ENCODE data around the gene POPDC2. TPM values are rescaled to one million over a fixed set of nuclear protein-coding genes. Genes with fewer than 3 reads are reported as not detected.
"Not testable (repeated sequence)": the region's sequence is repeated elsewhere in the genome, so short reads cannot be mapped to it uniquely, and the experiment has no call there.

POPDC2 gene
- total and polyA plus RNA-seq, 8 donors: 1.4 to 10.7 (median 8.7) TPM

- peaks cover 0 to 1% (median 0%) of the 10 kb centered on the region in 4 donors for H3K4me1 ChIP-seq
- H3K27me3 ChIP-seq: no peaks in the 10 kb centered on the region
- TF ChIP-seq POLR2A (IDR thresholded peaks at IDR 0.05): no peak
- no peak for TF ChIP-seq EP300 (IDR thresholded peaks at IDR 0.05)
- no peak for TF ChIP-seq CTCF (IDR thresholded peaks at IDR 0.05)
- no peak for TF ChIP-seq POLR2AphosphoS5 (IDR thresholded peaks at IDR 0.05)
- DNase-seq: no peak
- H3K4me3 ChIP-seq: no peak overlapping the region
- no peaks in the 10 kb centered on the region for H3K9me3 ChIP-seq
- no peak overlapping the region for H3K27ac ChIP-seq
- H3K36me3 ChIP-seq: no peaks in the 10 kb centered on the region
- WGBS, 5 donors: 89 to 96% (median 94%) methylated on average over 2 of the region's 2 CpGs
- intact Hi-C loops (cut with DNase I; ENCODE audit: low total_unique reads): no loop called here
These were observed 35.1 kb upstream of the POPDC2 start for GRCh38 chr3:119695480-119695879.

DNA sequence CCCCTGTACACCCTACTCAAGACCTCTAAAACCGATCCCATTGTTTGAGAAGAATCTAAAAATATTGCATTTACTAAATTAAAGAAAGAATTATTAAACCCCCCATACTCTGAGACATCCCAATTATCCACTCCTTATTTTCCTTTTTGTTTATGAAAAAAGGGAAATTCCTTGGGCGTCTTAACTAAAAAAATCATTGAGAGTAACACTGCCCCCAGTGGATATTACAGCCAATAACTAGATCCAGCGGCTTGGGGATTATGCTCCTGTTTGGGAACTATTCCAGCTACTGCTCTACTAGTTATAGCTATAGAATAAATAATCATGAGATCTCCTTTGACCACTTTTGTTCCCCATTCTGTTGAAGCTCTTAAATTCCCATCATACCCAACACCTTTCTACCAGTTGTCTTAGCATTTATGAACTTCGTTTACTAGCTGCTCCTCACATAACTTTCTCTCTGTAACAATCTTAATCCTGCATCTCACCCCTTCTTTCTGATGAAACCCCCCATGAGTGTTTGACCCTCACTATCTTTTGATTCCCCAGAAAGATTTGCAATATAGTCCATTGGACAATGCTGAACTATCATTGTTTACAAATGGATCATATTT is 29.8 kb upstream of the POPDC2 start:
- peaks cover 0 to 3% (median 0%) of the 10 kb centered on the region in 4 donors for H3K4me1 ChIP-seq
- intact Hi-C loops (cut with DNase I; ENCODE audit: low total_unique reads): no loop called here
- no peak overlapping the region for H3K27ac ChIP-seq
- H3K36me3 ChIP-seq: no peaks in the 10 kb centered on the region
- H3K9me3 ChIP-seq: no peaks in the 10 kb centered on the region
- 45 to 51% (median 50%) methylated on average over 4 of the region's 4 CpGs for WGBS, 5 donors
- no peaks in the 10 kb centered on the region for H3K27me3 ChIP-seq
- no peak overlapping the region for H3K4me3 ChIP-seq
- TF ChIP-seq CTCF (IDR thresholded peaks at IDR 0.05) (peak in 4 of 7 experiments; percentile 11 to 36 (median 22)), POLR2AphosphoS5 (IDR thresholded peaks at IDR 0.05) (no peak)
- DNase-seq: peak in 1 of 2 donors; percentile 36

GRCh38 chr3:119683421-119683820 is 23.0 kb upstream of the POPDC2 start:
- Histone ChIP-seq H3K27me3 (no peaks in the 10 kb centered on the region), H3K4me3 (no peak overlapping the region), H3K36me3 (no peaks in the 10 kb centered on the region), H3K9me3 (no peaks in the 10 kb centered on the region), H3K4me1 (no peaks in the 10 kb centered on the region), H3K27ac (no peak overlapping the region)
- WGBS, 5 donors: 20 to 30% (median 27%) methylated on average over 1 of the region's 1 CpG
- DNase-seq: no peak
- TF ChIP-seq POLR2A (IDR thresholded peaks at IDR 0.05): no peak
- intact Hi-C loops (cut with DNase I; ENCODE audit: low total_unique reads): no loop called here

- H3K27me3 ChIP-seq: no peaks in the 10 kb centered on the region
- TF ChIP-seq EP300 (IDR thresholded peaks at IDR 0.05): no peak
- peak in 3 of 7 experiments; percentile 8 to 32 (median 24) for TF ChIP-seq CTCF (IDR thresholded peaks at IDR 0.05)
- intact Hi-C loops (cut with DNase I; ENCODE audit: low total_unique reads): no loop called here
- H3K9me3 ChIP-seq: no peaks in the 10 kb centered on the region
- H3K36me3 ChIP-seq: no peaks in the 10 kb centered on the region
- peak in 1 of 2 donors; percentile 50 for DNase-seq
- WGBS, 5 donors: 34 to 65% (median 38%) methylated on average over 1 of the region's 1 CpG
- no peak overlapping the region for H3K4me3 ChIP-seq
- no peak overlapping the region for H3K27ac ChIP-seq
- peaks cover 8 to 10% (median 9%) of the 10 kb centered on the region in 4 donors for H3K4me1 ChIP-seq
These were observed 20.9 kb upstream of the POPDC2 start for GRCh38 chr3:119681279-119681678.

- no peaks in the 10 kb centered on the region for H3K9me3 ChIP-seq
- peaks cover 0 to 3% (median 1%) of the 10 kb centered on the region in 4 donors for H3K36me3 ChIP-seq
- H3K4me1 ChIP-seq: peaks cover 17 to 24% (median 20%) of the 10 kb centered on the region in 4 donors
- intact Hi-C loops (cut with DNase I; ENCODE audit: low total_unique reads): no loop called here
- no peak overlapping the region for H3K27ac ChIP-seq
- no peak for TF ChIP-seq POLR2A (IDR thresholded peaks at IDR 0.05)
- no peak for TF ChIP-seq CTCF (IDR thresholded peaks at IDR 0.05)
- no peak for TF ChIP-seq EP300 (IDR thresholded peaks at IDR 0.05)
- TF ChIP-seq POLR2AphosphoS5 (IDR thresholded peaks at IDR 0.05): no peak
- no peaks in the 10 kb centered on the region for H3K27me3 ChIP-seq
- H3K4me3 ChIP-seq: no peak overlapping the region
- no peak for DNase-seq
These were observed 19.5 kb upstream of the POPDC2 start for GRCh38 chr3:119679874-119680273.

DNA sequence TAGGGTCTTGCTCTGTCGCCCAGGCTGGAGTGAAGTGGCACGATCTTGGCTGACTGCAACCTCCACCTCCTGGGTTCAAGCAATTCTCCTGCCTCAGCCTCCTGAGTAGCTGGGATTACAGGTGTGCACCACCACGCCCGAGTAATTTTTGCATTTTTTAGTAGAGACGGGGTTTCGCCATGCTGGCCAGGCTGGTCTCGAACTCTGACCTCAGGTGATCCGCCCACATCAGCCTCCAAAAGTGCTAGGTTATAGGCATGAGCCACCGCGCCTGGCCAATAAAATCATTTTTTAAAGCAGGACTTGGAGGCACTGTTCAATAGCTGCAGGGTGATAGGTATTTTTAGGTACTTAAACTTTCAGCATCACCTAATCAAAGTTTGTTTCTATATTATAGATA is 17.8 kb upstream of the POPDC2 start:
- 96 to 99% (median 98%) methylated on average over 10 of the region's 10 CpGs for WGBS, 5 donors
- H3K27me3 ChIP-seq; H3K9me3 ChIP-seq; intact Hi-C loops (cut with DNase I; ENCODE audit: low total_unique reads); DNase-seq: not testable (repeated sequence)
- Histone ChIP-seq H3K4me3 (peak overlapping the region in 1 of 4 donors; percentile 74), H3K4me1 (peaks cover 17 to 26% (median 20%) of the 10 kb centered on the region in 4 donors), H3K27ac (peak overlapping the region in 1 of 5 donors; percentile 96), H3K36me3 (peaks cover 15 to 20% (median 17%) of the 10 kb centered on the region in 4 donors)

Data from stomach (tissue), 9 donors.